IMR-90 (cell line): ENCODE data around the gene GAS2L3. TPM values are rescaled to one million over a fixed set of nuclear protein-coding genes. Genes with fewer than 3 reads are reported as not detected.

Source experiments
- ATAC-seq: fragments of 200-7000 bp; cut with Tn5 transposase; 2 replicates; pipeline ENCODE4 v1.9.1; 2020; ENCODE audit warnings: low read depth, mild to moderate bottlenecking, moderate library complexity
- BruUV-seq: library from RNA; stranded (reverse); fragments of 400-500 nt; replicated peaks from 2 replicates; lab custom pipeline; 2021; lab: Mats Ljungman, UMichigan
- CTCF ChIA-PET: fragments of 300-600 bp; formaldehyde crosslinking; extraction: SDS; loops from one replicate; lab custom pipeline; 2021; ENCODE audit warnings: antibody characterized with exemption; lab: Yijun Ruan, JAX
- POLR2A ChIA-PET: fragments of 300-600 bp; sonication (Branson Sonifier 250); formaldehyde crosslinking; loops from one replicate; lab custom pipeline; 2022; ENCODE audit warnings: antibody characterized with exemption; ENCODE audit not compliant: unreplicated experiment; lab: Charles Lee
- DNase-seq: peaks from one replicate; pipeline ENCODE4 v3.0.0; 2013
- H2AFZ ChIP-seq: replicated peaks from 2 replicates; pipeline ENCODE3; 2013; ENCODE audit warnings: low read length, mild to moderate bottlenecking; ENCODE audit not compliant: poor library complexity
- H2AK5ac ChIP-seq: 2 replicates; pipeline ENCODE4 v1.6.1; 2013; ENCODE audit warnings: low read depth, low read length, inconsistent platforms
- H2AK9ac ChIP-seq: replicated peaks from 2 replicates; pipeline ENCODE3; 2013; ENCODE audit warnings: mild to moderate bottlenecking, low read depth, low read length, moderate library complexity; ENCODE audit not compliant: poor library complexity
- H2BK120ac ChIP-seq: 2 replicates; pipeline ENCODE4 v1.6.1; 2013; ENCODE audit warnings: low read depth, low read length, inconsistent platforms
- H2BK15ac ChIP-seq: 3 replicates; pipeline ENCODE4 v1.6.1; 2013; ENCODE audit warnings: low read depth, low read length, inconsistent platforms
- H2BK20ac ChIP-seq: 2 replicates; pipeline ENCODE4 v1.6.1; 2013; ENCODE audit warnings: low read depth, mild to moderate bottlenecking, inconsistent platforms, low read length, moderate library complexity
- H2BK5ac ChIP-seq: 2 replicates; pipeline ENCODE4 v1.6.1; 2013; ENCODE audit warnings: mild to moderate bottlenecking, low read depth, low read length, inconsistent platforms; ENCODE audit not compliant: poor library complexity, severe bottlenecking
- H3K14ac ChIP-seq: replicated peaks from 2 replicates; pipeline ENCODE4 v1.6.1; 2013; ENCODE audit warnings: low read depth, low read length, inconsistent platforms
- H3K18ac ChIP-seq: 2 replicates; pipeline ENCODE4 v1.6.1; 2013; ENCODE audit warnings: low read depth, low read length, control low read depth
- H3K23ac ChIP-seq: 2 replicates; pipeline ENCODE4 v1.6.1; 2013; ENCODE audit warnings: low read depth, low read length, inconsistent platforms
- H3K27ac ChIP-seq: 2 replicates; pipeline ENCODE4 v1.5.1; 2013; ENCODE audit warnings: mild to moderate bottlenecking, control low read depth, low read length; ENCODE audit not compliant: insufficient read depth
- H3K27me3 ChIP-seq: 2 replicates; pipeline ENCODE4 v1.6.1; 2013; ENCODE audit warnings: low read length; ENCODE audit not compliant: control insufficient read depth, insufficient read depth
- H3K36me3 ChIP-seq: 2 replicates; pipeline ENCODE4 v1.6.1; 2013; ENCODE audit warnings: low read length, mixed read lengths; ENCODE audit not compliant: control insufficient read depth, insufficient read depth
- H3K4ac ChIP-seq: 2 replicates; pipeline ENCODE4 v1.6.1; 2013; ENCODE audit warnings: low read depth, low read length, inconsistent platforms
- H3K4me1 ChIP-seq: 2 replicates; pipeline ENCODE4 v1.6.1; 2013; ENCODE audit warnings: low read length, mixed read lengths; ENCODE audit not compliant: control insufficient read depth, insufficient read depth
- H3K4me2 ChIP-seq: 2 replicates; pipeline ENCODE4 v1.6.1; 2013; ENCODE audit warnings: low read depth, mild to moderate bottlenecking, control low read depth, low read length, moderate library complexity
- H3K4me3 ChIP-seq: 2 replicates; pipeline ENCODE4 v1.5.1; 2013; ENCODE audit warnings: low read depth, mild to moderate bottlenecking, control low read depth, low read length, moderate library complexity; ENCODE audit not compliant: insufficient read depth
- H3K56ac ChIP-seq: 2 replicates; pipeline ENCODE4 v1.6.1; 2013; ENCODE audit warnings: low read length, inconsistent platforms; ENCODE audit not compliant: insufficient read depth; ENCODE audit errors: extremely low read depth
- H3K79me1 ChIP-seq, 2 experiments: 2 replicates each; pipeline ENCODE4 v1.6.1; 2013; ENCODE audit warnings: low read length in 2 of 2, inconsistent platforms in 1 of 2, low read depth in 1 of 2
- H3K9ac ChIP-seq: 2 replicates; pipeline ENCODE4 v1.6.1; 2013; ENCODE audit warnings: low read depth, low read length, control low read depth
- H3K9me1 ChIP-seq: 2 replicates; pipeline ENCODE4 v1.6.1; 2013; ENCODE audit warnings: low read length, inconsistent platforms; ENCODE audit not compliant: insufficient read depth
- H3K9me3 ChIP-seq: 2 replicates; pipeline ENCODE4 v1.6.1; 2013; ENCODE audit warnings: low read length; ENCODE audit not compliant: control insufficient read depth, insufficient read depth
- H4K20me1 ChIP-seq: 2 replicates; pipeline ENCODE4 v1.6.1; 2013; ENCODE audit warnings: low read length, inconsistent platforms; ENCODE audit not compliant: insufficient read depth
- H4K5ac ChIP-seq: 2 replicates; pipeline ENCODE4 v1.6.1; 2013; ENCODE audit warnings: mild to moderate bottlenecking, low read depth, low read length, control low read depth
- H4K8ac ChIP-seq, 2 experiments: 2 replicates each; pipeline ENCODE4 v1.6.1; 2013; ENCODE audit warnings: low read depth in 2 of 2, low read length in 2 of 2, control low read depth in 1 of 2, inconsistent platforms in 1 of 2
- H4K91ac ChIP-seq: 2 replicates; pipeline ENCODE4 v1.6.1; 2013; ENCODE audit warnings: low read depth, low read length, inconsistent platforms; ENCODE audit not compliant: insufficient read depth
- CEBPB ChIP-seq: IDR thresholded peaks from 2 replicates; pipeline ENCODE4 v1.6.1; 2012; ENCODE audit warnings: low read depth, low read length, improper control_type of control experiment
- NFE2L2 ChIP-seq: fragments of 150-350 bp; IDR thresholded peaks from 2 replicates; pipeline ENCODE4 v1.6.1; 2016; ENCODE audit warnings: low read depth, mild to moderate bottlenecking, low read length
- RCOR1 ChIP-seq: IDR thresholded peaks from 2 replicates; pipeline ENCODE4 v1.6.1; 2012; ENCODE audit warnings: mild to moderate bottlenecking, low read length, improper control_type of control experiment; ENCODE audit not compliant: insufficient replicate concordance
- WGBS, 2 experiments: methylation state at CpG; one replicate each; pipeline versions ENCODE4 v1.1.5 to v1.1.7; 2013; ENCODE audit warnings: missing lambda C conversion rate in 2 of 2; ENCODE audit not compliant: insufficient read length in 1 of 2; ENCODE audit errors: extremely low coverage in 2 of 2; 5-methylcytosine and 5-hydroxymethylcytosine counted together
- dilution Hi-C: fragments of 300-500 bp; cut with HindIII; formaldehyde crosslinking; loops from one replicate; pipeline ENCODE4 v1.14.3; 2018; ENCODE audit warnings: low sequenced_read_pairs; ENCODE audit not compliant: unreplicated experiment
- in situ Hi-C: fragments of 300-500 bp; cut with MboI; formaldehyde crosslinking; loops from 3 replicates; pipeline ENCODE4 v1.14.3; 2019; ENCODE audit warnings: low sequenced_read_pairs, inconsistent platforms, mixed read lengths
- intact Hi-C: fragments of 100-400 bp; cut with micrococcal nuclease; formaldehyde crosslinking; loops from 2 replicates; pipeline ENCODE4 v1.10.0; 2022
- microRNA-seq, 2 experiments: library from miRNA; stranded (forward) in 1 of 2; unstranded in 1 of 2; fragments of 10-50 nt in 1 of 2; fragments of <30 nt in 1 of 2; gene quantifications in 1 of 2; microRNA quantifications in 1 of 2; one replicate each; pipeline versions ENCODE3 to v1.1.0; 2013 to 2020; ENCODE audit not compliant: insufficient read depth in 1 of 2, insufficient read length in 1 of 2, unreplicated experiment in 1 of 2
- polyA plus RNA-seq, 3 experiments: library from polyadenylated mRNA; depleted of rRNA; stranded (reverse); fragments of >200 nt; gene quantifications; 2 replicates each; pipeline ENCODE4 v1.2.3, GENCODE V29; 2012; ENCODE audit warnings: low replicate concordance in 1 of 3
- small RNA-seq, 5 experiments: library from RNA; depleted of rRNA; stranded (forward); fragments of <200 nt; gene quantifications; one replicate each; pipeline ENCODE3, GENCODE V24; 2012
- total RNA-seq: library from RNA; depleted of rRNA; stranded (reverse); fragments of >200 nt; gene quantifications from 2 replicates; pipeline ENCODE4 v1.2.3, GENCODE V29; 2012; rRNA removed

GAS2L3 gene
- total and polyA plus RNA-seq, 2 of the 4 experiments (the other 2 are of a cell fraction) = 5.2 to 15.6 TPM

DNA sequence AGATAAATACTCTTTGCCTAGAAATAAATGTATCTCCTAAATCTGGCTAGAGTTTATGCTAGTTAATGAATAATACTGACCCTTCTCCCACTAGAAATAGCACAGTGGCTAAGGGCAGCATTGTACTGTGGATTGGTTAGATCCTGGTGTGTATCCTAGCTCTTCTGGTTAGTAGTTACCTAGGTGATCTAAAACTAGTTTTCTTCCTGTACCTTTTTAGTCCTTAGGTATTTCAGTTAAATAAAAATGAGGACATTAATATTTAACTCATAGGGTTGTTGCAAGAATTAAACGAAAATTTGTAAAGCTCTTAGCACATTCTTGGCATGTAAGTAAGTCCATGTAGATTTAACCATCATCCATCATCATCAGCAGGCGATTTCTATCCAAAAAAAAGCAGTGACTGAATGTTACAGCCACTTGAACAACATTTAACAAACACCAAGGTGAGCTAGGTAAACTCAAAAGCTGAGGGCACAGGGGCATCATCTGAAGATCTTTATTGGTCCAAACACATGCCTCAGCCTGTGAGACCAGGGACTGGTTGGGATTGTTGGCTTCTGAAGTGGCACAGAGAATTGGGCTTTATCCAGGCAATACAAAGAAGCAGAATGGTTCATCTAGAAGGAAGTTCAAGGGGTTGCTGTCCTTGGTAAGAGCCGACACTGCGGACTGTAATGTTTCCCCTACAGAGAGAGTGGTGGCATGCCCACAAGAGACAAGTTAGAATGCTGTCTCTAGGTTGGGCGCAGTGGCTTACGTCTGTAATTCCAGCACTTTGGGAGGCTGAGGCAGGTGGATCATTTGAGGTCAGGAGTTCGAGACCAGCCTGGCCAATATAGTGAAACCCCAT is 100.8 kb downstream of the GAS2L3 start:
- dilution Hi-C loops (no loop called here), intact Hi-C loops (no loop called here), in situ Hi-C loops (no loop called here)
- Histone ChIP-seq H3K4me2 (no peak overlapping the region), H3K27ac (no peak overlapping the region), H3K14ac (no peak overlapping the region), H2AK9ac (no peak overlapping the region), H3K18ac (no peak overlapping the region), H3K9me1 (no peaks in the 10 kb centered on the region), H3K56ac (no peak overlapping the region), H3K4me1 (no peaks in the 10 kb centered on the region), H3K79me1 (no peaks in the 10 kb centered on the region), H3K27me3 (peaks cover 6% of the 10 kb centered on the region), H3K4ac (no peak overlapping the region), H4K91ac (no peak overlapping the region), H3K9me3 (no peaks in the 10 kb centered on the region), H2AK5ac (no peak overlapping the region), H4K5ac (no peak overlapping the region), H2AFZ (no peak overlapping the region), H3K23ac (no peak overlapping the region), H4K8ac (no peak overlapping the region), H4K20me1 (no peaks in the 10 kb centered on the region), H3K9ac (no peak overlapping the region), H3K36me3 (no peaks in the 10 kb centered on the region), H2BK15ac (no peak overlapping the region), H2BK5ac (no peak overlapping the region), H3K4me3 (no peak overlapping the region), H2BK120ac (no peak overlapping the region), H2BK20ac (no peak overlapping the region)
- DNase-seq (no peak), ATAC-seq (no peak)
- BruUV-seq = no TSS peak
- ChIA-PET CTCF (interaction anchor here (0.6 kb wide), 1 partner anchor 14 kb away, joined by 3 read pairs; no protein-coding TSS in a partner anchor), POLR2A (no interaction called here)
- WGBS, 2 experiments = 38% methylated on average over 2 of the region's 7 CpGs; no CpG with 5 or more reads in 1 of the 2 experiments
- TF ChIP-seq CEBPB = no peak
- no peak for TF ChIP-seq NFE2L2
- no peak for TF ChIP-seq RCOR1

Small RNA genes within 50 kb of the gene (microRNA-seq; reads per million reads assigned to microRNA genes)
- not detected for gene AC010200.2 (ENCODE audit: insufficient read depth, insufficient read length)

Small RNA genes within 50 kb of the gene (small RNA-seq; reads per million reads assigned to genes)
- 0 reads per million in 5 experiments for gene AC010200.2

Other genes with a start within 250 kb of the GAS2L3 start
- not detected in 2 replicates for gene SLC17A8, start 216.6 kb upstream of the GAS2L3 start, total RNA-seq
- gene SLC17A8, start 216.6 kb upstream of the GAS2L3 start, polyA plus RNA-seq (2012; rRNA removed) = not detected in 2 replicates
- not detected in 2 replicates for gene NR1H4, start 99.8 kb upstream of the GAS2L3 start, total RNA-seq
- not detected in 2 replicates for gene NR1H4, start 99.8 kb upstream of the GAS2L3 start, polyA plus RNA-seq (2012; rRNA removed)
- gene ANO4, start 221.1 kb downstream of the GAS2L3 start, total RNA-seq = 7.2 and 10.2 TPM in 2 replicates
- 3.2 and 4.7 TPM in 2 replicates for gene ANO4, start 221.1 kb downstream of the GAS2L3 start, polyA plus RNA-seq (2012; rRNA removed)